Measurements from ENCODE around the gene POLR2C.

DNA sequence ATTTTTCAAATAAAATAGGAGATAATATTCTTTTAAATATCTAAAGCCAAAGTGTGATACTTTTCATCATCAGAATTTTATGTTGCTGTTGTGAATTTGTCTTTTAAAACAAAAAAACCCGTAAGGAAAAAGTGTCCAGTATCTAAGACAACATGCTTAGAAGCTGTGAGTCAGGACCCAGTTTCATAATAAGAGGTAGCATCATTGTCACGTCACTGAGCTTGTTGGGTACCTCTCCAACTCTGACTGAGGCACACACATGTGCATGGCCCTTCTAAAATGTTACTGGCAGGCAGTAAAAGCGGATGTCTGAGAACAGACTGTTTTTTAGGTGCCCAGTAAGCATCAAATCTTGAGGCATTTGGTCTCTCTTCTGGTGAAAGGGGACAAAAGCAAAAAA is 17.8 kb upstream of the POLR2C start:
- TF ChIP-seq, protein P1, sequence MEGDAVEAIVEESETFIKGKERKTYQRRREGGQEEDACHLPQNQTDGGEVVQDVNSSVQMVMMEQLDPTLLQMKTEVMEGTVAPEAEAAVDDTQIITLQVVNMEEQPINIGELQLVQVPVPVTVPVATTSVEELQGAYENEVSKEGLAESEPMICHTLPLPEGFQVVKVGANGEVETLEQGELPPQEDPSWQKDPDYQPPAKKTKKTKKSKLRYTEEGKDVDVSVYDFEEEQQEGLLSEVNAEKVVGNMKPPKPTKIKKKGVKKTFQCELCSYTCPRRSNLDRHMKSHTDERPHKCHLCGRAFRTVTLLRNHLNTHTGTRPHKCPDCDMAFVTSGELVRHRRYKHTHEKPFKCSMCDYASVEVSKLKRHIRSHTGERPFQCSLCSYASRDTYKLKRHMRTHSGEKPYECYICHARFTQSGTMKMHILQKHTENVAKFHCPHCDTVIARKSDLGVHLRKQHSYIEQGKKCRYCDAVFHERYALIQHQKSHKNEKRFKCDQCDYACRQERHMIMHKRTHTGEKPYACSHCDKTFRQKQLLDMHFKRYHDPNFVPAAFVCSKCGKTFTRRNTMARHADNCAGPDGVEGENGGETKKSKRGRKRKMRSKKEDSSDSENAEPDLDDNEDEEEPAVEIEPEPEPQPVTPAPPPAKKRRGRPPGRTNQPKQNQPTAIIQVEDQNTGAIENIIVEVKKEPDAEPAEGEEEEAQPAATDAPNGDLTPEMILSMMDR (CRISPR knock-in tag; IDR thresholded peaks at IDR 0.05), result no peak
- TF ChIP-seq, protein P2, sequence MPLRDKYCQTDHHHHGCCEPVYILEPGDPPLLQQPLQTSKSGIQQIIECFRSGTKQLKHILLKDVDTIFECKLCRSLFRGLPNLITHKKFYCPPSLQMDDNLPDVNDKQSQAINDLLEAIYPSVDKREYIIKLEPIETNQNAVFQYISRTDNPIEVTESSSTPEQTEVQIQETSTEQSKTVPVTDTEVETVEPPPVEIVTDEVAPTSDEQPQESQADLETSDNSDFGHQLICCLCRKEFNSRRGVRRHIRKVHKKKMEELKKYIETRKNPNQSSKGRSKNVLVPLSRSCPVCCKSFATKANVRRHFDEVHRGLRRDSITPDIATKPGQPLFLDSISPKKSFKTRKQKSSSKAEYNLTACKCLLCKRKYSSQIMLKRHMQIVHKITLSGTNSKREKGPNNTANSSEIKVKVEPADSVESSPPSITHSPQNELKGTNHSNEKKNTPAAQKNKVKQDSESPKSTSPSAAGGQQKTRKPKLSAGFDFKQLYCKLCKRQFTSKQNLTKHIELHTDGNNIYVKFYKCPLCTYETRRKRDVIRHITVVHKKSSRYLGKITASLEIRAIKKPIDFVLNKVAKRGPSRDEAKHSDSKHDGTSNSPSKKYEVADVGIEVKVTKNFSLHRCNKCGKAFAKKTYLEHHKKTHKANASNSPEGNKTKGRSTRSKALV (CRISPR knock-in tag; IDR thresholded peaks at IDR 0.05), result no peak
- TF ChIP-seq NFYB (CRISPR knock-in tag; IDR thresholded peaks at IDR 0.05) (no peak), ZNF446 (CRISPR knock-in tag; IDR thresholded peaks at IDR 0.05) (no peak), ZBTB8A (CRISPR knock-in tag; IDR thresholded peaks at IDR 0.05; ENCODE audit: borderline replicate concordance, low read depth) (no peak), POLR2A (IDR thresholded peaks at IDR 0.05; ENCODE audit: insufficient read depth in 1 of 2, low read depth in 2 of 2, low read length in 2 of 2) (no peak), EP300 (IDR thresholded peaks at IDR 0.05; ENCODE audit: low read depth in 2 of 2, low read length in 2 of 2) (no peak), EP300 (CRISPR knock-in tag; IDR thresholded peaks at IDR 0.05; ENCODE audit: borderline replicate concordance) (no peak), ZNF777 (CRISPR knock-in tag; IDR thresholded peaks at IDR 0.05) (no peak), ZFP90 (CRISPR knock-in tag; IDR thresholded peaks at IDR 0.05; ENCODE audit: borderline replicate concordance) (no peak), BRD4 (CRISPR knock-in tag; IDR thresholded peaks at IDR 0.05) (no peak), ETV5 (CRISPR knock-in tag; IDR thresholded peaks at IDR 0.05; ENCODE audit: borderline replicate concordance) (no peak), ZNF263 (CRISPR knock-in tag; IDR thresholded peaks at IDR 0.05) (no peak), ZNF614 (CRISPR knock-in tag; IDR thresholded peaks at IDR 0.05; ENCODE audit: borderline replicate concordance) (no peak)
- TF ChIP-seq, protein P3, sequence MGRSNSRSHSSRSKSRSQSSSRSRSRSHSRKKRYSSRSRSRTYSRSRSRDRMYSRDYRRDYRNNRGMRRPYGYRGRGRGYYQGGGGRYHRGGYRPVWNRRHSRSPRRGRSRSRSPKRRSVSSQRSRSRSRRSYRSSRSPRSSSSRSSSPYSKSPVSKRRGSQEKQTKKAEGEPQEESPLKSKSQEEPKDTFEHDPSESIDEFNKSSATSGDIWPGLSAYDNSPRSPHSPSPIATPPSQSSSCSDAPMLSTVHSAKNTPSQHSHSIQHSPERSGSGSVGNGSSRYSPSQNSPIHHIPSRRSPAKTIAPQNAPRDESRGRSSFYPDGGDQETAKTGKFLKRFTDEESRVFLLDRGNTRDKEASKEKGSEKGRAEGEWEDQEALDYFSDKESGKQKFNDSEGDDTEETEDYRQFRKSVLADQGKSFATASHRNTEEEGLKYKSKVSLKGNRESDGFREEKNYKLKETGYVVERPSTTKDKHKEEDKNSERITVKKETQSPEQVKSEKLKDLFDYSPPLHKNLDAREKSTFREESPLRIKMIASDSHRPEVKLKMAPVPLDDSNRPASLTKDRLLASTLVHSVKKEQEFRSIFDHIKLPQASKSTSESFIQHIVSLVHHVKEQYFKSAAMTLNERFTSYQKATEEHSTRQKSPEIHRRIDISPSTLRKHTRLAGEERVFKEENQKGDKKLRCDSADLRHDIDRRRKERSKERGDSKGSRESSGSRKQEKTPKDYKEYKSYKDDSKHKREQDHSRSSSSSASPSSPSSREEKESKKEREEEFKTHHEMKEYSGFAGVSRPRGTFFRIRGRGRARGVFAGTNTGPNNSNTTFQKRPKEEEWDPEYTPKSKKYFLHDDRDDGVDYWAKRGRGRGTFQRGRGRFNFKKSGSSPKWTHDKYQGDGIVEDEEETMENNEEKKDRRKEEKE (IDR thresholded peaks at IDR 0.05), result no peak
